T-helper 1 cell treated with Interleukin-12 subunit alpha and Interleukin-12 subunit beta and Interleukin-4 antibody, amounts not matched to agents 30 μg/mL and 1 μg/mL, for 36 hours (primary cell): ENCODE data around the gene SPATS2L.
A peak's percentile ranks its signal among the peaks of the same experiment; 100 is the strongest.

Source experiments
- H3K27ac Mint-ChIP-seq: one replicate; pipeline ENCODE4 v1.8.0; 2021; ENCODE audit warnings: mild to moderate bottlenecking, mixed read lengths
- H3K27me3 Mint-ChIP-seq: one replicate; pipeline ENCODE4 v1.8.0; 2021; ENCODE audit warnings: low read depth, mixed read lengths
- H3K36me3 Mint-ChIP-seq: one replicate; pipeline ENCODE4 v1.8.0; 2021; ENCODE audit warnings: low read depth, mixed read lengths
- H3K4me1 Mint-ChIP-seq: one replicate; pipeline ENCODE4 v1.8.0; 2021; ENCODE audit warnings: low read depth, mixed read lengths
- H3K4me3 Mint-ChIP-seq: one replicate; pipeline ENCODE4 v1.8.0; 2021; ENCODE audit warnings: mild to moderate bottlenecking, moderate library complexity, mixed read lengths
- H3K9me3 Mint-ChIP-seq: one replicate; pipeline ENCODE4 v1.8.0; 2021; ENCODE audit warnings: mixed read lengths

SPATS2L gene

DNA sequence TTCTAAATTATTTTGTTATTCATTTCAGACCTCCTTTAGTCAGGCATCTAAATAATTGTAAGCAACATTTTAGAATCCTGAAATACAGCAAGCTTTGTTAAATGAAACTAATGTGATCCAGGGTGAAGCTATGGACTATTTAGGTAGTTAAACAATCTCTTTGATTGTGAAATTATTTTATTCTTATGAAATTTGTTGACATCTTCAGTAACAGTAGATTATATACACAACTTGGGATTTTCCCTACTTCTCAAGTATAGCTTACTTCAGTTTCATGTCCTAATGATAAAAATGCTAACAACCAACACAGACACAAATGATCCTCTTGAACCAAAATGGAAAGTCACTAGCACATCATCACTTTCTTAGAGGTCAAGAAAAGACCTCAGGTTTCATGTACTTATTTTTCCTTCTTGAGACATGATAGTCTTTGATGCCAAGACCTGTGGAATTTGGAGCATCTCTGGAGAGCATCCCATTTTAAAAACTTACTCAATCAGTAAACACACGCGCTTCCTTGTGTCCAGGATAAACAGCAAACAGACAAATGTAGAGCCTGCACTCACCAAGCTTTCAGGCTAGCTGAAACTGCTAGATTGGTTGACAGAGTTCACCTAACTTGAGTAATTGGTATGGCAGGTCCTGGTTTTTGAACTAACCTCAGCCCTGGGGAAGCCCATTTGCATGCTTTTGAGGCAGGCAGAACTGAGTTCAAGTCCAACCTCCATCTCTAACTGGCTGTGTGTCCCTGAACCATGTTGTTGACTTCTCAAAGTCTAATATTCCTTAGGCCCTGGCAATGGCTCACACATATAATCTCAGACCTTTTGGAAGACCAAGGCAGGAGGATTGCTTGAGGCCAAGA is 155.6 kb downstream of the SPATS2L start:
- no peaks in the 10 kb centered on the region for H3K9me3 Mint-ChIP-seq
- peaks cover 5% of the 10 kb centered on the region for H3K36me3 Mint-ChIP-seq
- peaks cover 13% of the 10 kb centered on the region for H3K4me1 Mint-ChIP-seq
- H3K27me3 Mint-ChIP-seq: no peaks in the 10 kb centered on the region
- H3K27ac Mint-ChIP-seq: no peak overlapping the region
- no peak overlapping the region for H3K4me3 Mint-ChIP-seq

DNA sequence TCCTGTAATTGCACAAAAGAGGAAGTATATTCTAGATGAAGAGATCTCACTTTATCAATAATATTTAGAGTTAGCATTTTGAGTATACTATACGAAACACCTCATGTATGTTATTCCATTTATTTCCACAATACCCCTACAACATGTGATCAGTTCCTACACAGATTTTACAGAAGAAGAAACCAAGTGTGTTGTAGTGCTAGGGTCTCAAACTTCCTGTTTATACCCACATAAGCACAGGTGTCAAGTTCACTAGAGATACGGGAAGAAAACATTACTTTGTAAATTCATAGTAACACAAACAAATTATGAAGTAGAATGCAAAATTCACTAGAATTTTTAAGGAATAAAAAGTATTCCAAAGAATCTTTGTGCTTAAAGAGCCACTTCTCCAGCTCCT is 157.0 kb downstream of the SPATS2L start:
- H3K27ac Mint-ChIP-seq: no peak overlapping the region
- H3K4me1 Mint-ChIP-seq: peaks cover 26% of the 10 kb centered on the region
- H3K9me3 Mint-ChIP-seq: no peaks in the 10 kb centered on the region
- no peaks in the 10 kb centered on the region for H3K27me3 Mint-ChIP-seq
- H3K4me3 Mint-ChIP-seq: no peak overlapping the region
- peaks cover 7% of the 10 kb centered on the region for H3K36me3 Mint-ChIP-seq

DNA sequence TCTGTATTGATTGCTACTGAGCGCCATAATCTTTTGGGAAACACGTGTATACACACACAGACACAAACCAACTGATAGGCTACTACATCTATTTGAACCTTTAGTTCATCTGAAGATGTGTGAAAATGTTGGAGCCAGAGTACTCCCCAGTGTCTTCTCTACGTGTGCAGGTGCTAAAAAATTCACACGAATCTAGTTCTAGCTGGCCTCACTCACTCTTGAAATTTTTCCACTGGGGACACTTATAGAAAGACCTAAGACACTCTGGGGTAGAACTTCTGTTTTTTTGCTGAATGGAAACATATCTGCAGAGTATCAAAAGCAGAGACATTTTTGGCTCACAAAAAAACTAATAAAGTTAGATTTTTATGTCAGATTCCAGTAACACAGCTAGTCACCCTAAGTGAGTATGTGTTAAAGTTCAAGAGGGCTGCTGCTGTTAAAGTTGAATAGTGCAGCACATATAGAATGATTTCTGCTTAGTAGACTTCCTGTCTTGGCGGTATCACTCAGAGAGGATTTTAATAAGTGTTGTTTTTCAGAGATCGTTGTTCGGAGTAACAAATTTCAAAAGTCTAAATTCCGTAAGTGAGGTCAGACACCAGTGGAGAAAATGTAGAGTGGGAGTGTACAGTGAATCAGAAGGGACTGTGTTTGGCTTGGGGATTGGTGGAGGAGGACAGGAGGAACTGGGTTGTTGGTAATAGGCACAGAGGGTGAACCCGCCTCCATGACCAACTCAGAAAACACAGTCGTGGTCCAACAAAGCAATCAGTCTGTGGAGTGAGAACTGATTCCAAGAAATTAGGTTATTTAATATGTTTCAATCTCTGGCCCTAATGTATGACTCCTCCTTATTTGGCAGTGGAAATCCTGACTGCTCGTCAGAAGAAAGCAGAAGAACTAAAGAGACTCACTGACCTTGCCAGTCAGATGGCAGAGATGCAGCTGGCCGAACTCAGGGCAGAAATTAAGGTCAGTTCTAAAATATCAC is 160.2 kb downstream of the SPATS2L start:
- H3K9me3 Mint-ChIP-seq: no peaks in the 10 kb centered on the region
- peak overlapping the region; percentile 75 for H3K4me3 Mint-ChIP-seq
- H3K36me3 Mint-ChIP-seq: peaks cover 12% of the 10 kb centered on the region
- H3K27ac Mint-ChIP-seq: peak overlapping the region; percentile 88
- peaks cover 37% of the 10 kb centered on the region for H3K4me1 Mint-ChIP-seq
- no peaks in the 10 kb centered on the region for H3K27me3 Mint-ChIP-seq

DNA sequence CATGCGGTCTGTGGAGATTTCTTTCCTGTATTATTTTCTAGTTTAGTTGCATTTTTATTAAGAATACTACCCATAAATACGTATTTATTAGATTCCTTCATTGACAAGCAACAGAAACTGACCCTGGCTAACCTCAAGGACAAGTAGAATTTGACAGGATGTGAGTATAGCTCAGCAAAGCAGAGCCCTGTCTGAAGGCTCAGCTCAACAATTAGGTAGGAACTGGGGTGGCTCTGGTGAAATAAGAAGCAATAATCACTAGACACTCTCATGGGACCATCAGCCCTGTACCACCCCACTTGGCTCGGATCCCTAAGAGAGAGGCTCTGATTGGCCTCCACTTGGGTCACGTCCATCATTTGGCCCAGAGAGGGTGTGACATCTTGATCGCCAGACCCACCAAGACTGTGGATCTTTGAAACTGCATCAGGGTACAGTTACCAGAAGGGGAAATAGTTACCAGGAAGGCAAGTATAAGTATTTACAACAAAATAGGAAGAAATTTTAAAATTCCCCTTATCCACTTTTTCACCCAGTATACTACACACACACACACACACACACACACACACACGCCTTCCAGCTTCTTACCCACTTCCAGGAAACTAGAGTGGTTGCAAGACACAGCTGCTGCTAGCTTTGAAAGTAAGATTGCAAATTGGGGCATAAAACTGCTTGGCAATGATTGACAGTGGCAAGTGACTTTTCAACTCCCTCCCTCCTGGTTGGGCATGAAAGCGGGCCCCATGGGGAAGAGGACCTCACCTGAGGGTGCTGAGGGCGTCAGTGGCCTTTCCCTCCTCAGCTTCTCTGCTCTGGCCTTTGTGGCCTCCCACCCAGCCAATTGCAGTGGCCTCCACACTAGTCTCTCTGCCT is 161.6 kb downstream of the SPATS2L start:
- Mint-ChIP-seq H3K36me3 (peaks cover 11% of the 10 kb centered on the region), H3K4me1 (peaks cover 36% of the 10 kb centered on the region), H3K27me3 (no peaks in the 10 kb centered on the region), H3K27ac (peak overlapping the region; percentile 88), H3K9me3 (no peaks in the 10 kb centered on the region), H3K4me3 (peak overlapping the region; percentile 35)

DNA sequence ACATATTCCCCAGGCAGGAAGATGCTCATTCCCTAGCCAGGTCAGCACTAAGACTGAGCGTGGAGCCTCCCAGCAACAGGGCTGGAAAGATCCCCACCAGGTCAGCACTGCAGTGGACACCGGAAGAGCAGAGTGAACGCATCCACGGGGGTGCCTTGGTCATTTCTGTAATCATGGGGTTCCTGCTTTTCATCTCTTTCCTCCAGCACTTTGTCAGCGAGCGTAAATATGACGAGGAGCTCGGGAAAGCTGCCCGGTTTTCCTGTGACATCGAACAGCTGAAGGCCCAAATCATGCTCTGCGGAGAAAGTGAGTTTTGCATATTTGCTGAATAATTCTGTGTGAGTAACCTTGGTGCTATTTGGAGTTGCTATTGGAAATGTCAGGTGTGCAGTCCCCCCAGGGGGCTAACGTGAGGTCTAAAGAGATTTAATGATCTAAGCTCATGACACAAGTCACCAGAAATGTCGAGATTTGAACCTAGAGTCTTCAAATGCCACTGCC is 163.3 kb downstream of the SPATS2L start:
- no peak overlapping the region for H3K27ac Mint-ChIP-seq
- H3K4me3 Mint-ChIP-seq: no peak overlapping the region
- peaks cover 32% of the 10 kb centered on the region for H3K4me1 Mint-ChIP-seq
- H3K36me3 Mint-ChIP-seq: peaks cover 11% of the 10 kb centered on the region
- no peaks in the 10 kb centered on the region for H3K27me3 Mint-ChIP-seq
- no peaks in the 10 kb centered on the region for H3K9me3 Mint-ChIP-seq

DNA sequence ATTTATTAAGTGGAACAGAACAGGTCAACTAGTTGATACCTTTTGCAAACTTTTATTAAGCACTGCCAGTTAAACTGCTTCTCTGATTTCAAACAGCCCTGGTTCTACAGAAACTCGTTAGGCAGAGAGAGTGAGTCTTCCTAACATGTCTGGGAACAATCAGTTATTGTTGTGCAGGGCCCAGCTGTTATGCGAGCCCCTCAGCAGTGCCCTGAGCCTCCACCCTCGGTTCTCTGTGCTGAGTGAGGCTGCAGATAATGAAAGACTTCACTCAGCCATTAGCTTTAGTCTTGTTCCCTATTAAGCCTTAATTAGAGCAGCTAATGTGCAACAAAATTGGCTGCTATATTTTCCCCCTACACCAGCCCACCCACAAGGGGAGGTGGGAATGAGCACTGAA is 163.7 kb downstream of the SPATS2L start:
- Mint-ChIP-seq H3K9me3 (no peaks in the 10 kb centered on the region), H3K27ac (no peak overlapping the region), H3K4me3 (no peak overlapping the region), H3K27me3 (no peaks in the 10 kb centered on the region), H3K4me1 (peaks cover 32% of the 10 kb centered on the region), H3K36me3 (peaks cover 15% of the 10 kb centered on the region)

DNA sequence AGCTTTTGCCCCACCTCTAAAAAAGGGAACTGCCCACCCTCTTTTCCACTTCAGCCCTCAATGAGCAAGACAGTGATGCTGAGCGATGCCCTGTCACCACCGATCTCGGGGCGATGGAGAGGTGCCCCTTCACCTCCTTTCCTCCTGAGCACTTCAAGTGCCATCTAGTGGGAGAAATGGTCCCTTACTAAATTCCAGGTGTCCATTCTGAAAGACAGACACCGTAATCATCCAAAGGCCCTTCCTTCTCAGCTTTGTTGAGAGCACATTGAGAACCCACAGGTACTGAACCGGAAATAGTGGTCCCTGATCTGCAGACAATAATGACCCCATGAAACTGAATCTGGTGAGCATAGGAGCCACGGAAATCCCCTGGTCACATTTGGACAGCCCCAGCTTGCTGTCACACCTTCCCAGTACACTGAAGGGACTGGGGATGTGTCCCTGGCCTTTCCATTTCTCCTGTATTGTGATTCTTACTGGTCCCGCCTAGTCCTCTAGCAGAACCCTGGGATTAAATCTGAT is 164.9 kb downstream of the SPATS2L start:
- no peaks in the 10 kb centered on the region for H3K9me3 Mint-ChIP-seq
- H3K4me1 Mint-ChIP-seq: peaks cover 28% of the 10 kb centered on the region
- H3K36me3 Mint-ChIP-seq: peaks cover 15% of the 10 kb centered on the region
- no peak overlapping the region for H3K27ac Mint-ChIP-seq
- no peak overlapping the region for H3K4me3 Mint-ChIP-seq
- no peaks in the 10 kb centered on the region for H3K27me3 Mint-ChIP-seq

DNA sequence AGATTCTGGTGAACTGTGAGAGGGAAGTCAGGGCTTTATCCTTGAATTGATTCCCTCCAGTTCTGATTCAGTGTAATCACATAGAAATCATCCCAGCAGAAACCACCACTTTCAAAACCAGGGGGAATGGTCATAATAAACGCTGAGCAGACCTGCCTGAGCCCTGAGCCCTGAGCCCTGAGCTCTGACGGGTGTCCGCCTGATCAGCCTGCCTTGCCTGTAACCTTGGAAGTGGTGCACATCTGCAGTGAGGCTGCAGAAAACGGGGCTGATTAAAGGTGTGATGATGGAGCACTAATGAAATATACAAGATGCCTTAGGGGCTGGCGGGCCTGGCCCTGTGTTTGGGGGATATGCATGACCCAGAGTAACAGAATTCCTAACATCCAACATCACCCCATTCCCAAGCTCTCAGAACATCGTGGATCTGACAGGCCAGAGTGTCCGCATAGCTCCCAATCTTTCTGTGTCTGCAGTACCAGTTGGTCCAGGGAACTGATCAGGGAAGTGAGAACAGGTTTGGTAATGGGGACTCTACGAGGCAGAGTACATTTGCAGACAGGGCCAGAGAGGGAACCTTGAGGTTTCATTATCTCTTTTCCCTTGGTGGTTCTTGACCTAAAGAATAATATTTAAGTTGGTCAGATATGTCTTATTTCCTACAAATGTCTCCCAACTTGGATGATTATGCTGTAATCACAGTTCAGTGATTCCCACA is 165.6 kb downstream of the SPATS2L start:
- Mint-ChIP-seq H3K4me1 (peaks cover 24% of the 10 kb centered on the region), H3K4me3 (no peak overlapping the region), H3K27ac (no peak overlapping the region), H3K27me3 (no peaks in the 10 kb centered on the region), H3K9me3 (no peaks in the 10 kb centered on the region), H3K36me3 (peaks cover 16% of the 10 kb centered on the region)

DNA sequence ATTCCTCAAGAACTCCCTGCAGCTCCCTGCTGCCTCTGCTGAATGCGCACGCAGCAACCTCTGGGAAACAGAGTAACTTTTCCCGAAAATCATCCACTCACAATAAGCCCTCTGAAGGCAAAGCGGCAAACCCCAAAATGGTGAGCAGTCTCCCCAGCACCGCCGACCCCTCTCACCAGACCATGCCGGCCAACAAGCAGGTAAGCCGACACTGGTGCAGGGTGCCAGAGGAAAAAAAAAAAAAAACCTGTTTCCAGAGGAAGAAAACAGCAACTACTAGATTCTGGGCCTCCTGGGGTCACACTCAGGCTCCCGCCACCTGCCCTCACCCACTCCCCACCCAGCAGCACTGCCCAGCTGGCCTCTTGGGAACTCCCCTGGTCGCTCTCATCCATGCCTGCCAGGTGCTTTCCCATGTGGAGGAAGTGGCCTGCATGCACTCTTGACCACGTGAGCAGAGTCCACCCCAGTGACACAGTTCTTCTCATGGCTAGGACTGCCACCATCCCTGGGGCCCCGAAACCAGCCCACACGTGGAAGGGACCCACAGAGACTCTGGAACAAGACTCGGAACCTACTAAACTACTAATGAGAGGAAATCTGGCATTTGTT is 166.5 kb downstream of the SPATS2L start:
- H3K27me3 Mint-ChIP-seq: no peaks in the 10 kb centered on the region
- no peak overlapping the region for H3K27ac Mint-ChIP-seq
- no peak overlapping the region for H3K4me3 Mint-ChIP-seq
- no peaks in the 10 kb centered on the region for H3K9me3 Mint-ChIP-seq
- peaks cover 16% of the 10 kb centered on the region for H3K4me1 Mint-ChIP-seq
- H3K36me3 Mint-ChIP-seq: peaks cover 16% of the 10 kb centered on the region

DNA sequence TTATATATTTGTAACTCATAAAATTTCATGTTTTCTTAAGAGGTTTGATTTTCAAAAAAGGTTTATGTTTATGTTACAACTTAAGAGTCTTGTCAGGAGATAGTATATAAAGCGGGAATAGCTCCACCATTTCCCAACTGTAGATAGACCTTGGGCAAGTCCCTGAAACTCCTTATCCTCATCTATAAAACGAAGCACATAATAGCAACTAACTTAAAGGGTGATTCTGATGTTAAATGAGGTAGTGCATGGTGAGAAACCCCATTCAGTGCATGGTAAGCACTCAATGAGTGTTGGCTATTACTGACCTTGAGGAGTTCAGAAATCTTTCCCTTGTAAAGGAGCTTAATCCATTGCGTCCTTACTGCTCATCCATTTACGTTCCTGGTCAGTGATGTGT is 169.3 kb downstream of the SPATS2L start:
- Mint-ChIP-seq H3K9me3 (no peaks in the 10 kb centered on the region), H3K4me1 (peaks cover 5% of the 10 kb centered on the region), H3K36me3 (peaks cover 18% of the 10 kb centered on the region), H3K4me3 (no peak overlapping the region), H3K27me3 (no peaks in the 10 kb centered on the region), H3K27ac (no peak overlapping the region)

DNA sequence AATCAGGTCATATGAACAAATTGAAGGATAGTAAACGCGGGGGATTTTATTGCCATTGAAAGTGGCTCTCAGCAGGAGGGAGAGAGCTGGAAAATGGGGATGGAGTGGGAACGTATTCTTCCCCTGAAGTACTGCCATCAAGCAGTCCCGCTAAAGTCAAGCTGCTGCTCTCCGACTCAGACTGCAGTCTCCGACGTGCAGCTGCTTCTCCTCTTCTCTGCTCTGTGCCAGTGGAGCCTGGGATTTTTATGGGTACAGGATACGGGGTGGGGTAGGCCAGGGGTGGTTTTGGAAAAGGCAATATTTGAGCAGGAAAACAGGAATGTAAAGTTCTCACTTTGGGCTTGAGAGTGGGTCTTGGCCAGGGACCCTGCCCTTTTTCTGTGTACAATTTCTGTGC is 170.3 kb downstream of the SPATS2L start:
- Mint-ChIP-seq H3K36me3 (peaks cover 16% of the 10 kb centered on the region), H3K9me3 (no peaks in the 10 kb centered on the region), H3K27me3 (no peaks in the 10 kb centered on the region), H3K4me3 (no peak overlapping the region), H3K27ac (no peak overlapping the region), H3K4me1 (peaks cover 5% of the 10 kb centered on the region)

DNA sequence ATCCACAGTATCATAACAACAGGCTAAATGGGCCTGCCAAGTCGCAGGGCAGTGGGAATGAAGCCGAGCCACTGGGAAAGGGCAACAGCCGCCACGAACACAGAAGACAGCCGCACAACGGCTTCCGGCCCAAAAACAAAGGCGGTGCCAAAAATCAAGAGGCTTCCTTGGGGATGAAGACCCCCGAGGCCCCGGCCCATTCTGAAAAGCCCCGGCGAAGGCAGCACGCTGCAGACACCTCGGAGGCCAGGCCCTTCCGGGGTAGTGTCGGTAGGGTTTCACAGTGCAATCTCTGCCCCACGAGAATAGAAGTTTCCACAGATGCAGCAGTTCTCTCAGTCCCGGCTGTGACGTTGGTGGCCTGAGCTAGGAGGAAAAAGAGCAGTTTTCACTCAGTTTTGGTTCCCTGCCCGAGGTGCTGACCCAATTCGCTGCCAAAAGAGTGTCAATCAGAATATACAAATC is 171.2 kb downstream of the SPATS2L start:
- Mint-ChIP-seq H3K4me1 (peaks cover 5% of the 10 kb centered on the region), H3K27ac (no peak overlapping the region), H3K27me3 (no peaks in the 10 kb centered on the region), H3K36me3 (peaks cover 16% of the 10 kb centered on the region), H3K9me3 (no peaks in the 10 kb centered on the region), H3K4me3 (no peak overlapping the region)
